Activated T-cell treated with anti-CD3 and anti-CD28 coated beads for 24 hours (primary cell): ENCODE measurements around the gene OR2T1.
"Not testable (repeated sequence)": the region's sequence is repeated elsewhere in the genome, so short reads cannot be mapped to it uniquely, and the experiment has no call there.

ENCODE experiments used
- DNase-seq: peaks from one replicate; pipeline ENCODE4 v3.0.0-alpha.2; 2020; ENCODE audit warnings: low read depth

Gene OR2T1

GRCh38 chr1:248436303-248436702 lies 33.5 kb downstream of the OR2T1 start:
- not testable (repeated sequence) for DNase-seq

GRCh38 chr1:248438668-248439067 lies 35.8 kb downstream of the OR2T1 start:
- DNase-seq, result not testable (repeated sequence)

- DNase-seq, result not testable (repeated sequence)
Observed at GRCh38 chr1:248439283-248439682, 36.4 kb downstream of the OR2T1 start.

- not testable (repeated sequence) for DNase-seq
Observed at GRCh38 chr1:248442500-248443277, 39.8 kb downstream of the OR2T1 start.

GRCh38 chr1:248444603-248445002 lies 41.8 kb downstream of the OR2T1 start:
- DNase-seq, result not testable (repeated sequence)

- not testable (repeated sequence) for DNase-seq
Observed at GRCh38 chr1:248445399-248445798, 42.6 kb downstream of the OR2T1 start, which contains the start of gene OR2T2. Gene OR2T2 (plus strand): TSS chr1:248445637. CDS start chr1:248452798, 7,161 bp downstream.

- not testable (repeated sequence) for DNase-seq
Observed at GRCh38 chr1:248448409-248449074, 45.7 kb downstream of the OR2T1 start.

GRCh38 chr1:248449821-248450465 lies 47.1 kb downstream of the OR2T1 start:
- not testable (repeated sequence) for DNase-seq

GRCh38 chr1:248450466-248451145 lies 47.8 kb downstream of the OR2T1 start:
- DNase-seq, result not testable (repeated sequence)

GRCh38 chr1:248453619-248454018 lies 50.8 kb downstream of the OR2T1 start:
- DNase-seq, result not testable (repeated sequence)

- not testable (repeated sequence) for DNase-seq
Observed at GRCh38 chr1:248455045-248455444, 52.2 kb downstream of the OR2T1 start.

- not testable (repeated sequence) for DNase-seq
Observed at GRCh38 chr1:248456635-248457034, 53.8 kb downstream of the OR2T1 start.
